CD14-positive monocyte (primary cell): Measurements from ENCODE around the gene BRINP3. TPM values are rescaled to one million over a fixed set of nuclear protein-coding genes. Genes with fewer than 3 reads are reported as not detected.

Experiments
- DNase-seq, 3 donors: peaks; one replicate each; pipeline ENCODE4 v3.0.0-alpha.2; 2011 to 2022
- H2AFZ ChIP-seq: 2 replicates; pipeline ENCODE4 v1.6.0; 2012; ENCODE audit warnings: mild to moderate bottlenecking, low read depth, low read length, inconsistent platforms; ENCODE audit not compliant: insufficient read depth, poor library complexity, severe bottlenecking
- H3K27ac ChIP-seq, 2 donors: 1 replicate in 1 of 2; 2 replicates in 1 of 2; pipeline ENCODE4 v1.5.1; 2012 to 2013; ENCODE audit warnings: low read length in 2 of 2, control low read depth in 1 of 2, inconsistent platforms in 1 of 2, low read depth in 1 of 2, mild to moderate bottlenecking in 1 of 2
- H3K27me3 ChIP-seq, 2 donors: one replicate each; pipeline versions ENCODE4 v1.6.0 to v1.6.1; 2011 to 2013; ENCODE audit warnings: low read length in 2 of 2; ENCODE audit not compliant: control insufficient read depth in 2 of 2, insufficient read depth in 2 of 2
- H3K36me3 ChIP-seq, 2 donors: replicated peaks in 1 of 2; 1 replicate in 1 of 2; 2 replicates in 1 of 2; pipeline versions ENCODE4 v1.5.1 to v1.6.1; 2012 to 2013; ENCODE audit warnings: low read length in 2 of 2, control low read depth in 1 of 2, inconsistent platforms in 1 of 2, mild to moderate bottlenecking in 1 of 2; ENCODE audit not compliant: insufficient read depth in 2 of 2, control insufficient read depth in 1 of 2
- H3K4me1 ChIP-seq, 2 donors: 1 replicate in 1 of 2; 2 replicates in 1 of 2; pipeline versions ENCODE4 v1.5.1 to v1.6.1; 2012 to 2013; ENCODE audit warnings: low read length in 2 of 2, control low read depth in 1 of 2, inconsistent platforms in 1 of 2, mild to moderate bottlenecking in 1 of 2, moderate library complexity in 1 of 2; ENCODE audit not compliant: insufficient read depth in 2 of 2, control insufficient read depth in 1 of 2
- H3K4me2 ChIP-seq: replicated peaks from 2 replicates; pipeline ENCODE3; 2012; ENCODE audit warnings: low read length, moderate library complexity, mild to moderate bottlenecking; ENCODE audit not compliant: poor library complexity, severe bottlenecking; ENCODE audit errors: extremely low read depth
- H3K4me3 ChIP-seq, 3 experiments: fragments of 200-600 bp in 1 of 3; sonication (generic) in 1 of 3; replicated peaks in 1 of 3; 1 replicate in 2 of 3; 2 replicates in 1 of 3; pipeline ENCODE4 v1.5.1; 2011 to 2013; ENCODE audit warnings: low read length in 3 of 3, mild to moderate bottlenecking in 3 of 3, control low read depth in 2 of 3, low read depth in 2 of 3, inconsistent platforms in 1 of 3, moderate library complexity in 1 of 3
- H3K79me2 ChIP-seq: 2 replicates; pipeline ENCODE4 v1.6.0; 2012; ENCODE audit warnings: mild to moderate bottlenecking, control low read depth, inconsistent platforms, low read length, moderate library complexity; ENCODE audit not compliant: insufficient read depth
- H3K9ac ChIP-seq: 2 replicates; pipeline ENCODE4 v1.6.0; 2017; ENCODE audit warnings: low read length, mild to moderate bottlenecking; ENCODE audit not compliant: insufficient read depth, poor library complexity, severe bottlenecking
- H3K9me3 ChIP-seq, 2 donors: replicated peaks in 1 of 2; 1 replicate in 1 of 2; 2 replicates in 1 of 2; pipeline versions ENCODE4 v1.5.1 to v1.6.1; 2012 to 2013; ENCODE audit warnings: low read length in 2 of 2, control low read depth in 1 of 2; ENCODE audit not compliant: control insufficient read depth in 1 of 2, insufficient read depth in 1 of 2
- H4K20me1 ChIP-seq: 2 replicates; pipeline ENCODE4 v1.6.0; 2012; ENCODE audit warnings: mild to moderate bottlenecking, low read length, control low read depth, moderate library complexity; ENCODE audit not compliant: insufficient read depth
- H3K27ac Mint-ChIP-seq, 7 donors: one replicate each; pipeline ENCODE4 v1.8.0; 2020; ENCODE audit warnings: mild to moderate bottlenecking in 7 of 7, mixed read lengths in 7 of 7, moderate library complexity in 6 of 7, inconsistent platforms in 2 of 7
- H3K27me3 Mint-ChIP-seq, 3 donors: one replicate each; pipeline ENCODE4 v1.8.0; 2021 to 2022; ENCODE audit warnings: low read depth in 3 of 3, mild to moderate bottlenecking in 3 of 3, mixed read lengths in 3 of 3, moderate library complexity in 3 of 3, inconsistent platforms in 1 of 3
- H3K36me3 Mint-ChIP-seq, 2 donors: one replicate each; pipeline ENCODE4 v1.8.0; 2020; ENCODE audit warnings: mixed read lengths in 2 of 2, inconsistent platforms in 1 of 2, mild to moderate bottlenecking in 1 of 2
- H3K4me1 Mint-ChIP-seq: one replicate; pipeline ENCODE4 v1.8.0; 2020; ENCODE audit warnings: mild to moderate bottlenecking, mixed read lengths
- H3K4me3 Mint-ChIP-seq, 2 donors: one replicate each; pipeline ENCODE4 v1.8.0; 2020; ENCODE audit warnings: mild to moderate bottlenecking in 2 of 2, mixed read lengths in 2 of 2, moderate library complexity in 1 of 2
- H3K9me3 Mint-ChIP-seq, 7 donors: one replicate each; pipeline ENCODE4 v1.8.0; 2020 to 2022; ENCODE audit warnings: mixed read lengths in 7 of 7, mild to moderate bottlenecking in 6 of 7, moderate library complexity in 6 of 7, inconsistent platforms in 2 of 7
- WGBS: methylation state at CpG from one replicate; pipeline ENCODE4 v1.1.5; 2013; ENCODE audit warnings: missing lambda C conversion rate; ENCODE audit not compliant: insufficient coverage; 5-methylcytosine and 5-hydroxymethylcytosine counted together
- intact Hi-C, 2 donors: fragments of 100-400 bp; cut with micrococcal nuclease; formaldehyde crosslinking; loops; one replicate each; pipeline versions ENCODE4 v1.15.0 to v1.15.1; 2023
- polyA plus RNA-seq, 3 donors: library from polyadenylated mRNA; depleted of rRNA in 1 of 3; unstranded in 2 of 3; stranded (reverse) in 1 of 3; fragments of 300-500 nt in 2 of 3; fragments of >200 nt in 1 of 3; fragmentation: Illumina TruSeq in 2 of 3; gene quantifications; 1 replicate in 2 of 3; 2 replicates in 1 of 3; pipeline ENCODE4 v1.2.3, GENCODE V29; 2012 to 2021
- TF ChIP-seq, protein P1 (sequence below): fragments of 200-600 bp; IDR thresholded peaks from one replicate; pipeline ENCODE4 v1.8.0; 2022; ENCODE audit warnings: antibody characterized with exemption, mild to moderate bottlenecking

The BRINP3 gene
- polyA plus RNA-seq, 3 donors = not detected

DNA sequence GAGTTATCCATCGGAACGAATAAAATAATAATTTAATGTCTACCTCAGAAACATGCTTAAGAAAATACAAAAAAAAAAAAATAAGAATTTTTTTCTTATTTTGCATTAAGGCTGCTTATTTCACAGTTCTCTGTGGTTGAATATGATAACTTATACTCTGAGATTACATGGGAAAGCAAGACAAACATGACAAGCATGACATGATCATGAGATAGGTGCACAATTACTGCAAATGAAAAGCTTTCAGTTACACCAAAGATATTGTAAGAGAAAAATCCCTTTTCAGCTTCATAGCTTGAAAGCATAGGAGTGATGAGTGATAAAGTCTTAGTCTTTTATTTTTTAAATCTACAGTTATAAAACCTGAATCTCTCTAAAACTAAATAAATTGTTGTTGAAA is 154.1 kb downstream of the BRINP3 start:
- Mint-ChIP-seq H3K4me3 (no peak overlapping the region), H3K27ac (no peak overlapping the region), H3K36me3 (no peaks in the 10 kb centered on the region), H3K4me1 (no peaks in the 10 kb centered on the region), H3K9me3 (no peaks in the 10 kb centered on the region), H3K27me3 (no peaks in the 10 kb centered on the region)
- H2AFZ ChIP-seq = no peak overlapping the region
- H3K4me3 ChIP-seq = no peak overlapping the region
- DNase-seq = no peak
- H4K20me1 ChIP-seq = no peaks in the 10 kb centered on the region
- no peaks in the 10 kb centered on the region for H3K9me3 ChIP-seq
- TF ChIP-seq, protein P1, sequence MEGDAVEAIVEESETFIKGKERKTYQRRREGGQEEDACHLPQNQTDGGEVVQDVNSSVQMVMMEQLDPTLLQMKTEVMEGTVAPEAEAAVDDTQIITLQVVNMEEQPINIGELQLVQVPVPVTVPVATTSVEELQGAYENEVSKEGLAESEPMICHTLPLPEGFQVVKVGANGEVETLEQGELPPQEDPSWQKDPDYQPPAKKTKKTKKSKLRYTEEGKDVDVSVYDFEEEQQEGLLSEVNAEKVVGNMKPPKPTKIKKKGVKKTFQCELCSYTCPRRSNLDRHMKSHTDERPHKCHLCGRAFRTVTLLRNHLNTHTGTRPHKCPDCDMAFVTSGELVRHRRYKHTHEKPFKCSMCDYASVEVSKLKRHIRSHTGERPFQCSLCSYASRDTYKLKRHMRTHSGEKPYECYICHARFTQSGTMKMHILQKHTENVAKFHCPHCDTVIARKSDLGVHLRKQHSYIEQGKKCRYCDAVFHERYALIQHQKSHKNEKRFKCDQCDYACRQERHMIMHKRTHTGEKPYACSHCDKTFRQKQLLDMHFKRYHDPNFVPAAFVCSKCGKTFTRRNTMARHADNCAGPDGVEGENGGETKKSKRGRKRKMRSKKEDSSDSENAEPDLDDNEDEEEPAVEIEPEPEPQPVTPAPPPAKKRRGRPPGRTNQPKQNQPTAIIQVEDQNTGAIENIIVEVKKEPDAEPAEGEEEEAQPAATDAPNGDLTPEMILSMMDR = no peak
- no peaks in the 10 kb centered on the region for H3K79me2 ChIP-seq
- H3K27me3 ChIP-seq = no peaks in the 10 kb centered on the region
- no peaks in the 10 kb centered on the region for H3K36me3 ChIP-seq
- no peak overlapping the region for H3K27ac ChIP-seq
- no peak overlapping the region for H3K4me2 ChIP-seq
- H3K9ac ChIP-seq = no peak overlapping the region
- WGBS = no CpG with 5 or more reads among the region's 2 CpGs
- intact Hi-C loops = no loop called here
- H3K4me1 ChIP-seq = no peaks in the 10 kb centered on the region

DNA sequence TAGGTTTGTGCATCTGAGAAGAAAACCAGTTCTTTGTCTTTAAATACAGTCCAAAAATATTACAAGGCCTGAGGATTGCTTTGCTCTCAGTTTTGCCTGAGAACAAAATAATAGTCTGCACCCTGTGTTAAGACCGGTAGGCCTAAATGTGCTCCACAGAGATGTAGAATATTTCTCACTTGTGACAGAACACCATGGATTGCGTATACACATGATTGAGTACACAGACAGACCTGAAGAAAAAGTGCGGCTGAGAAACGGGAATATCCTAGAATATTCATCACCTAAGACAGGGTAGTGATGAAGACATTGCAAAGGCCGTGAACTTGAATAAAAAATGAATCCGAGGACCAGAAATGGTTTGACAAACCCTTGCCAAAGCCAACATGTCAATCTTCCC is 155.4 kb downstream of the BRINP3 start:
- Histone ChIP-seq H3K27ac (no peak overlapping the region), H3K4me3 (no peak overlapping the region), H4K20me1 (no peaks in the 10 kb centered on the region), H3K4me2 (no peak overlapping the region), H3K4me1 (no peaks in the 10 kb centered on the region), H3K27me3 (no peaks in the 10 kb centered on the region), H3K79me2 (no peaks in the 10 kb centered on the region), H2AFZ (no peak overlapping the region), H3K9me3 (no peaks in the 10 kb centered on the region), H3K36me3 (no peaks in the 10 kb centered on the region), H3K9ac (no peak overlapping the region)
- 88% methylated on average over 1 of the region's 6 CpGs for WGBS
- no peaks in the 10 kb centered on the region for H3K27me3 Mint-ChIP-seq
- TF ChIP-seq, protein P1 = no peak
- no peak overlapping the region for H3K27ac Mint-ChIP-seq
- H3K4me3 Mint-ChIP-seq = no peak overlapping the region
- intact Hi-C loops = no loop called here
- no peaks in the 10 kb centered on the region for H3K36me3 Mint-ChIP-seq
- no peak for DNase-seq
- H3K9me3 Mint-ChIP-seq = no peaks in the 10 kb centered on the region
- no peaks in the 10 kb centered on the region for H3K4me1 Mint-ChIP-seq
